Astrocyte of the cerebellum (primary cell): ENCODE results near the gene SLC38A7.

Experiments used
- DNase-seq: peaks from one replicate; pipeline ENCODE4 v3.0.0-alpha.2; 2011; ENCODE audit warnings: low read depth
- H3K4me3 ChIP-seq: 2 replicates; pipeline ENCODE4 v1.5.1; 2011; ENCODE audit warnings: mild to moderate bottlenecking, low read depth, low read length, moderate library complexity
- in situ Hi-C: cut with HindIII; loops from 2 replicates; pipeline ENCODE4 v1.10.0; 2017; ENCODE audit warnings: low sequenced_read_pairs
- TF ChIP-seq, protein P1 (sequence below): IDR thresholded peaks from 2 replicates; pipeline ENCODE4 v1.5.1; 2012; ENCODE audit warnings: low read length, low read depth, moderate library complexity, mild to moderate bottlenecking; ENCODE audit errors: missing control alignments

Gene SLC38A7

DNA sequence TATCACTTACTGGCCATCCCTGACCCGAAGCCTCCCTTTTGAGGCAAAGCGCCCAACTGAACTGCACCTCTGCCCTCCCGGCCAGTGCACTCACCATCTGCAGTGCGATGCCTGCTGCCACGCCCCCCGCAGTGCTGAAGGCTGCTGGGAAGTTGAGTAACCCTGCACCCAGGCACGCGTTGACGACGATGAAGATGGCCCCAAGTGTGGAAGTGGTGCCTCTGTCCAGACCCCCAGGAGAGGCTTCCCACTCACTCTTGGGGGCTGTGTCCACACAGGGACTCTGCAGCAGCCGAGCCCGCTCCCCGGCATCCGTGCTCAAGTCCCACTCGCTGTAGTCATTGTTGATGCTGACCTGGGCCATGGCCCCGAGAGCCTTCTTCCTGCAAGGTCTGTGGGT is 4.8 kb downstream of the SLC38A7 start:
- in situ Hi-C loops, result no loop called here
- no peak for DNase-seq
- H3K4me3 ChIP-seq, result no peak overlapping the region
- TF ChIP-seq, protein P1, sequence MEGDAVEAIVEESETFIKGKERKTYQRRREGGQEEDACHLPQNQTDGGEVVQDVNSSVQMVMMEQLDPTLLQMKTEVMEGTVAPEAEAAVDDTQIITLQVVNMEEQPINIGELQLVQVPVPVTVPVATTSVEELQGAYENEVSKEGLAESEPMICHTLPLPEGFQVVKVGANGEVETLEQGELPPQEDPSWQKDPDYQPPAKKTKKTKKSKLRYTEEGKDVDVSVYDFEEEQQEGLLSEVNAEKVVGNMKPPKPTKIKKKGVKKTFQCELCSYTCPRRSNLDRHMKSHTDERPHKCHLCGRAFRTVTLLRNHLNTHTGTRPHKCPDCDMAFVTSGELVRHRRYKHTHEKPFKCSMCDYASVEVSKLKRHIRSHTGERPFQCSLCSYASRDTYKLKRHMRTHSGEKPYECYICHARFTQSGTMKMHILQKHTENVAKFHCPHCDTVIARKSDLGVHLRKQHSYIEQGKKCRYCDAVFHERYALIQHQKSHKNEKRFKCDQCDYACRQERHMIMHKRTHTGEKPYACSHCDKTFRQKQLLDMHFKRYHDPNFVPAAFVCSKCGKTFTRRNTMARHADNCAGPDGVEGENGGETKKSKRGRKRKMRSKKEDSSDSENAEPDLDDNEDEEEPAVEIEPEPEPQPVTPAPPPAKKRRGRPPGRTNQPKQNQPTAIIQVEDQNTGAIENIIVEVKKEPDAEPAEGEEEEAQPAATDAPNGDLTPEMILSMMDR, result no peak

DNA sequence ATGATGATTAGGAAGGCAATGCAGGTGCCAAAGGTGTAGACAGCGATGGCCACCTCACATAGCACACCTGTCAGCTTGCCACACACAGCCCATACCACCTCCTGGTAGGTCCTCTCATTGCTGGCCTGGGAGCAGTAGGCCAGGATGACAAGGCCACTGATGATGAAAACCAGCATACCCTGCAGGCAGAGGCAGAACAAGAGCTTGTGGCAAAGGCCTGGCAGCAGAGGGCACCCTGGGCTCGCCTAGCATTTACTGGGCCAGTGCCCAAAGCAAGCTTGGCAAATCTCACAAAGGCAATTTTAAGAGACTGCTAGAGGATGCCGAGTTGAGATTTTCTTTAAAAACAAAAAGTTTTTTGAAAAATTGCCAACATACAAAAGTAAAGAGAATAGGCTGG is 5.9 kb downstream of the SLC38A7 start:
- DNase-seq, result no peak

DNA sequence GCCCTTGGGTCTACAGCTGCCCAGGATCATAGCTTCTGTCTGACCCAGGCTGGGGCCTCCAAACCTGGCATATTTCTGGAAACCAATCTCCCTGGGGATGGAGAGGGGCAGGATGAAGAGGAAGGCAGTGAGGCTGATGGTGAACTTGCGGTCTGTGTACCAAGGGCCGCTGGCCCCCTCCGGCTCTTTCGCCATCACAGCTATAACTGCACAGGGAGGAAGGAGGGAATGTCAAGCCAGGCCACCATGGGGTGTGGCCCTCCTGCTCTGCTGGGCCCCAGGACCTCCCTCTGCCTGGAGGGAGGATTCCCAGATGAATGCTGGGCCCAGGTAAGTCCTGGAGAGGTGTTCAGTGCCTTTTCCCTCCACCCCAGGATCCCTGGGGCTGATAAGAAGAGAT is 6.3 kb downstream of the SLC38A7 start:
- no peak overlapping the region for H3K4me3 ChIP-seq
- TF ChIP-seq, protein P1, result no peak
- in situ Hi-C loops, result no loop called here
- no peak for DNase-seq

More for the DNA sequence above, 5.9 kb downstream of the SLC38A7 start:
- H3K4me3 ChIP-seq, result no peak overlapping the region
- in situ Hi-C loops, result no loop called here
- TF ChIP-seq, protein P1, result no peak

DNA sequence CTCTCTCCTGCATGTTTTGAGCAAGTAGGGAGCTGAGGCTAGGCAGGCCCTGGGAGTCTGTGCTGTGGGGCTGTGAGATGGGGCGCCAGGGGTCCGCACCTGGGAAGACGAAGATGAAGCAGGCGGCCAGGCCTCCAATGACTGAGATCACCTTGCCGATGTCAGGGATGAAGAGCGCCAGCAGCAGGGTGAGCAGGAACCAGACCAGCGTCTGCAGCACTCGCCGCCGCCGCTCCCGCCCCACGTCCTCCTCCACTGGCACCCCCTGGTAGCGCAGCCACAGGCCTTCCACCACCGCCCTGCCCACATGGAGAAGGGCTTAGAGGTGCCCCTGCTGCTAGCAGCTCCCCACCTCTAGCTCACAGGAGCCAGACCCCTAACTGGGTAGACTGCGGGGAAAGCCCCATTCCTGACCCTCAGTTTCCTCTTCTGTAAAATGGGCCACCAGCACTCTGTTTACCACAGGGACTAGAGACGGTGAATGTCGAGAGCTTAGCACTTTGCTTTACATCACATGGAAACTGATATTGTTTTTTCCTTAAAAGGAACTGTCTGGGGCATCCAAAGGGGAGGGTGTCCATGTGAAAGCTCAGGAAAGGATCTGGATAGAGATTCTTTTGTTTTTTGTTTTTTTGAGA is 13.5 kb downstream of the SLC38A7 start:
- TF ChIP-seq, protein P1, result no peak
- no peak for DNase-seq
- in situ Hi-C loops, result no loop called here
- H3K4me3 ChIP-seq, result no peak overlapping the region

DNA sequence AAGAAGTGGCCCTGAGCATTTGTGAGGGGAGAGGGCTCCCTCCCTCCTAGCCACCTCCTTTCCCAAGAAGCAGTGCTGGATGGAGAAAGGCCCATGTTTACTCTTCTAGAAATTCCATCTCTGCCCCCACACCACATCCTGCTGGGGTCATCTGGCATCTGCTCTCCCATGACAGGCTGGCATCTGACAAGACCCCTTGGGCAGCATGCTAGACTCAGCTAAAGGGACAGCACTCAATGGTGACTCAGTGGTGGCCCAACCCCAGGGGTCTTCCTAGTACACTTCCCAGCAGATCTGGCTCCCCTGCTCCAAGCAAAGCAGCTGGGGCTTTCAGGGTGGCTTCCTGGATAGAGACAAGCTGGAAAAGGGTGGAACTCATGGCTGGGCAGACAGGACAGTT is 14.4 kb downstream of the SLC38A7 start:
- H3K4me3 ChIP-seq, result no peak overlapping the region
- TF ChIP-seq, protein P1, result no peak
- in situ Hi-C loops, result no loop called here
- DNase-seq, result no peak

DNA sequence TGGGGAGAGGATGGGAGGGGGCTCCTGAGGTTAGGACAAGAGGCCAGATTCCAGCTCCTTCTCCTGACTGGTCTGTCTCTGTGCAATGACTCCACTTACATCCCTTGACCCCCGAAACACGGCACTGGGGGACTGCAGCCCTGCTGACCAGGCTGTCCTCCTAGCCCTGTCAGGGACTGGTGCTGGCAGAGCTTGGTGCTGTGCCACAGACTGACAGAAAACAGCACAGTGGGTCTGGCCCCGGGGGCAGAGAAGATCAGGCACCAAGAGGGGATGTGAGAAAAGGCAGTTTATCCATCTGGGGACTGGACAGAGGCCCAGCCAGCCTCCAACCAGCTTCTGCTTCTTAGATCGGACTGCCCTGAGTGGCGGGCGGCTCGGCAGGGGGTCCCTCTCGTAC is 19.4 kb downstream of the SLC38A7 start:
- no peak overlapping the region for H3K4me3 ChIP-seq
- no peak for DNase-seq
- in situ Hi-C loops, result no loop called here
- TF ChIP-seq, protein P1, result no peak
